Stimulated activated CD8-positive, alpha-beta memory T cell treated with anti-CD3 and anti-CD28 coated beads, Interleukin-15, amount 100 ng/mL, for 4 hours (primary cell): ENCODE data around the gene GPX7.
"Not testable (repeated sequence)": the region's sequence is repeated elsewhere in the genome, so short reads cannot be mapped to it uniquely, and the experiment has no call there.

Source experiments
- DNase-seq, 2 donors: peaks; one replicate each; pipeline ENCODE4 v3.0.0-alpha.2; 2020; ENCODE audit warnings: low read depth in 2 of 2

Gene GPX7

GRCh38 chr1:52601991-52602855 lies at the start of gene GPX7:
Gene GPX7, plus strand, starts transcription at chr1:52602371. Its CDS starts 39 bp downstream, at chr1:52602410.
- peak; percentile 2 to 18 for DNase-seq

- peak; percentile 49 to 52 for DNase-seq
Measured at GRCh38 chr1:52552505-52553361, 49.4 kb upstream of the GPX7 start, which contains the start of gene TUT4. Gene TUT4, minus strand, starts transcription at chr1:52553092. Its CDS starts 26,812 bp downstream, at chr1:52526280.

DNA sequence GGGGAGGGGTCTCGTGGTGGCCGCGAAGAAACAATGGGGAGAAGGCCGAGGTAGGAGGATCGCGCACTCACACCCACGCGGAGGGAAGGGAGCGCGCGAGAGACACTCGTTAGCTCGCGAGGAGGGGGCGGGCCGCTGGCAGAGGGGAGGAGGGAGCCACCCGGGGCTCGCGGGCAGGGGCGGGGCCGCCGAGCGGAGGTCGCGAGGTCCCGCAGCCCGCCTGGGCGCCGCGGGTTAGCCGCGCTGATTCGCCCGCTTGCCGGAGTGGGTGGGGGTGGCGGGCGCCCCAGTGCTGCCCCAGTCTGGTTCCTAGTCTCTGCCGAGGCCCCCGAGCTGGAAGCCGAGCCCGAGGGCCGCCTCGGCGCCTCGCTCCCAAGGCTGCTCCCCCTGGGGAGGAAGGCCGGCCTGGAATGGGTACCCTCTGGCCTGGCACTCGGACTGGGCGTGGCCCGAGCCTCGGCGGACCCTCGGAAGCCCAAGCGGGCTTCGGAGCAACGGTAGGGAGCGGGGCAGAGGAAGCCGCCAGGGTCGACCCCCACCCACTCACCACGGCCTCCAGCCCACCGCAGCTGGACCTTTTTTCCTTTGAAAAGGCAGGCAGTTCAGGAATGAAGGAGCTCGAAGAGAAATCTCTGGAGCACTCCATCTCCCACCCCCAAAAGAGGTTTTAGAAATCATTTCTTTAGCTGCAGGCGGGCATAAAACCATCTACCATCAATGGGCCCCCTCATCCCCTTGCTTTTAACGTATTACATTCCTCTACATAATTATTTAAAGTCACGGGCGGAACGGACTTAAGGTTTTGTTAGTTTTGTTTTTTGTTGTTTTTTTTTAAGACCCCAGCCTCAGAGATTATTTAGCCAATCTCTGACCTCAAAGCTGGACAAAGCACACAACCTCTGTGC lies 48.6 kb upstream of the GPX7 start:
- peak; percentile 85 to 87 for DNase-seq

GRCh38 chr1:52554267-52554640 lies 47.9 kb upstream of the GPX7 start:
- no peak for DNase-seq

GRCh38 chr1:52554756-52555155 lies 47.4 kb upstream of the GPX7 start:
- DNase-seq, result no peak

- no peak for DNase-seq
Measured at GRCh38 chr1:52556641-52557360, 45.4 kb upstream of the GPX7 start.

DNA sequence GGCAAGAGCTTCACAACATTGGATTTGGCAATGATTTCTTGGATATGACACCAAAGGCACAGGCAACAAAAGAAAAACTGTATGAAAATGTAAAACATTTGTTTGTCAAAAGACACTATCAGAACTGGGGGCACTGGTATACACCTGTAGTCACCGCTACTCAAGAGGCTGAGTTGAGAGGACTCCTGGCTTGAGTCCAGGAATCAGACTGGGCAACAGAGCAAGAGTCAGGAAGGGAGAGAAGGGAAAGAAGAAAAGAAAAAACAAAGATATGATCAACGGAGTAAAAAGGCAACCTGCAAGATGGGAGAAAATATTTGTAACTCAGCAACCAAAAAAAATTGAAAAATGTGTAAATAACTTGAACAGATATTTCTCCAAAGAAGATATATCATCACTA lies 43.2 kb upstream of the GPX7 start:
- no peak for DNase-seq

DNA sequence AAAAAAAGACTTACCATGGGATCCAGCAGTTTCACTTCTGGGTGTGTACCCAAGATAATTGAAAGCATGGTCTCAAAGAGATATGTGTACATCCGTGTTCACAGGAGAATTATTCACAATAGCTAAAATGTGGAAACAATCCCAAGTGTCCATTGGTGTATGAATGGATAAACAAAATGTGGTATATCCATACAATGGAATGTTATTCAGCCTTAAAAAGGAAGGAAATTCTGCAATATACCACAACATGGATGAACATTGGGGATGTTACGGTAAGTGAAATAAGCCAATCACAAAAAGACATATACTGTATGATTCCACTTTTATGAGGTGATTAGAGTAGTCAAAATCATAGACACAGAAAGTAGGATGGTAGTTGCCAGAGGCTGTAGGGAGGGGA lies 42.3 kb upstream of the GPX7 start:
- DNase-seq, result no peak

DNA sequence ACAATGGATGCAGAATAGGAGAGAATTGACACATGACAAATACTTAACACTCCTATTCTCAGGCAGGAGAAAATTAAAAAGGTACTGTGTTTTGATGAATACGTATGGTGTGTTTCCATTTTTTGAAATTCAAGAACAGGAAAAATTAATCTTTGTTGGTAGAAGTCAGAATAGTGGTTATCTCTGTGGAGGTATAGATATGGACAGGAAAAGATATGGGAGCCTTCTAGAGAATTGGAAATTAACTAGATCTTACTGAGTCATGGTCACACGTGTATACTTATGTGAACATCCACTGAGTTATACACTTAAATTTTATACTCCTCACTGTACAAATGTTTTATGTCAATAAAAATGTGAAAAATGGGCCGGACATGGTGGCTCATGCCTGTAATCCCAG lies 39.4 kb upstream of the GPX7 start:
- no peak for DNase-seq

DNA sequence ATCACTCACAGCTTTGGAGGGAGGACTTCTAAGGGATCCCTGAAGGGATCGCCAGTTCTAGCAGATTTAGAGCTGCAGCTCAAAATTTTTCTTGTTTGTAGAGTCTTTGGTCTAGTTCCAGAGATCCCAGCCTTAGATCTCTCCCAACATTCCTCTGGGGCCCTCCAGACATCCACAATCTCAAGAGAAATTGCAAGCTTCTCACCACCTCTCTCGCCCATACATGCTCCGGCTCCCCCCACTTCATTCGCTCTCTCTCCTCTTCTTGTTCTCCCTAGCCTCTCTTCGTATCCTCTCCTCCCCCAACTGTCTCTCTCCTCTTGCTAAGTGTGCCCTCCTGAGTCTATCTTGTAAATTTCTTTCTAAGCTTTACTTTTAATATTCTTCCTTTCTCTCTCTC lies 34.2 kb upstream of the GPX7 start:
- DNase-seq, result no peak

- DNase-seq, result no peak
Measured at GRCh38 chr1:52569449-52570210, 32.5 kb upstream of the GPX7 start.

DNA sequence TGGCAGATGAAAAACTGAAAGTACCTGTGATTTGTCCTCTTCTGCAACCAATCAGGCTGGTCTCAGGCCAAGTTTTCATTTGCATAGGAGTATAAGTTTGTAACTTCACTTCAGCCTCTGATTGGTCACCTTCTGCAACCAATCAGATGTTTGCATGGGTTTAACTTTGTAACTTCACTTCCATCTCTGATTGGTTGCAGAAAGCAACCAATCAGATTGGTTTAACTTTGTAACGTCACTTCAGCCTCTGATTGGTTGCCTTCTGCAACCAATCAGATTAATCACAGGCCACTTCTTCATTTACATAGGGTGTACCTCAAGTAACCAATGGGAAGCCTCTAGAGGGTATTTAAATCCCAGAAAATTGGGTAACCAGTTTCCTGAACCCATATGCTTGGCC lies 30.4 kb upstream of the GPX7 start:
- DNase-seq, result no peak

- DNase-seq, result no peak
Measured at GRCh38 chr1:52572387-52572786, 29.8 kb upstream of the GPX7 start.

DNA sequence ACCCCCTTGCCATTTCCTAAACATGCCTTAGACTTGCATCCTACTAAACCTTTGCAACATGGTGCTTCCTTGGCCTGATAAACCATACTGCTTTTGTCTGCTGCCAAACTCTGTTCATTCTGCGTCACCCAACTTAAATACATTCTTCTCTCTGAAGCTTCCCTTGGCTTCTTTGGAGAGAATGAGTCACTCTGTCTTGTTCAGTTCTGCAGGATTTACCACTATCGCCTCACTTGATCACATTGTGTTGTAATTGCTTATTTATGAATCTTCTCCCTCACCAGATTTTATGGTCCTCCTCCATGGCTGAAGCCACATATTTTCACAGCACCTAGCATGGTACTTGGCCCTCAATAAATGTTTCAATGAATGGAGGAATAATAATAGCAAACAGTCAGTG lies 27.6 kb upstream of the GPX7 start:
- no peak for DNase-seq

- no peak for DNase-seq
Measured at GRCh38 chr1:52576074-52576473, 26.1 kb upstream of the GPX7 start.

DNA sequence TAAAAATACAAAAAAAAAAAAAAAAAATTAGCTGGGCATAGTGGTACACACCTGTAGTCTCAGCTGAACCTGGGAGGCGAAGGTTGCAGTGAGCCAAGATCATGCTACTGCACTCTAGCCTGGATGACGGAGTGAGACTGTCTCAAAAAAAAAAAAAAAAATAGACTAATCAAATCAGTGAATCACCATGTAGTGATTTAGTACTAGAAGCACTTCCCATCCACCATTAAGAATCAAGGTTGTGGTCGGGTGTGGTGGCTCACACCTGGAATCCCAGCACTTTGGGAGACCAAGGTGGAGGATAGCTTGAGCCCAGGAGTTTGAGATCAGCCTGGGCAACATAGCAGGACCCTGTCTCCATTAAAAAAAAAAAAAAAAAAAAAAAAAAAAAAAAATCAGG lies 24.1 kb upstream of the GPX7 start:
- not testable (repeated sequence) for DNase-seq

DNA sequence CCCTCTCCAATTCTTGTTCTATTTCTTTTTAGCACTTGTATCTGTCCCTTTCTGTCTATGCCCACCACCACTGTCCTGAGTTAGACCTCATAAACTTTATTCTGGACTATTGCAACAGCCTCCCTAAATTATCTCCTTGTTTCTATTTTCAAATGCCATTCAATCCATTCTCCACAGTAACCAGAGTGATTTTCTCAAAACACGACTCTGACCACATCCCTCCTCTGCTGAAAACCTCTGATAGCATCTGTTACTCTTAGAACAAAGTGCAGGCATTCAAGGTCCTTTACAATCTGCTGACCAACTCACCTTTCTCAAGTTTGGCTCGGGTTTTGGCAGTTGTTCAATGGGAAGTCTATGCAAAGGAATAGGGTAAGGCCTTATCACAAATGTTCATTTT lies 22.8 kb upstream of the GPX7 start:
- no peak for DNase-seq

GRCh38 chr1:52580283-52580682 lies 21.9 kb upstream of the GPX7 start:
- DNase-seq, result no peak

GRCh38 chr1:52582116-52582696 lies 20.0 kb upstream of the GPX7 start:
- no peak for DNase-seq

DNA sequence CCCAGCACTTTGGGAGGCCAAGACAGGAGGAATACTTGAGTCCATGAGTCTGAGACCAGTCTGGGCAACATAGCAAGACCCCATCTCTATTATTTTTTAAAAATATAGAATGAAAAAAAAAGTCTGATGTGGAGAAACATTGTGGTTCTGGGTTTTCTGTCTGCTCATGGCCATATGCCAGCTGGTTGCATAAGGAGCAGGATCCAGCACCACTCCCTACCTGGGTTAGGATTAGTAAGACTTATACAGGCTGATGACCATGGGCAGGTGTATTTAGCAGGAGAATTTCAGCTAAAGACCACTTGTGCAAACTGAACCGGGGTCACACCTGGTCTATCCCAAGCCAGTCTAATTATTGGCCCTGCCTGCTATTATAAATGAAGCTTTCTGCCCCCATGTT lies 16.7 kb upstream of the GPX7 start:
- no peak for DNase-seq
